Mucosa of descending colon (tissue), 3 donors: ENCODE results near the gene RSPH9. TPM values are rescaled to one million over a fixed set of nuclear protein-coding genes. Genes with fewer than 3 reads are reported as not detected.
A peak's percentile ranks its signal among the peaks of the same experiment; 100 is the strongest.

Experiments
- ATAC-seq: fragments of 200-7000 bp; cut with Tn5 transposase; one replicate; pipeline ENCODE4 v1.9.1; 2020; ENCODE audit warnings: mild to moderate bottlenecking, moderate library complexity
- DNase-seq, 3 donors: peaks; one replicate each; pipeline ENCODE4 v3.0.0-alpha.2; 2020
- H3K36me3 ChIP-seq: fragments of 200-600 bp; one replicate; pipeline ENCODE4 v1.8.0; 2021; ENCODE audit warnings: low read depth, mild to moderate bottlenecking
- H3K4me1 ChIP-seq: fragments of 200-600 bp; one replicate; pipeline ENCODE4 v1.8.0; 2021; ENCODE audit warnings: low read depth, mild to moderate bottlenecking
- H3K4me3 ChIP-seq: fragments of 200-600 bp; one replicate; pipeline ENCODE4 v1.8.0; 2021; ENCODE audit warnings: mild to moderate bottlenecking
- H3K9me3 ChIP-seq: fragments of 200-600 bp; one replicate; pipeline ENCODE4 v1.8.0; 2021; ENCODE audit warnings: mild to moderate bottlenecking
- intact Hi-C, 2 donors: fragments of 100-400 bp; cut with DNase I in 1 of 2; cut with micrococcal nuclease in 1 of 2; formaldehyde crosslinking; loops; one replicate each; pipeline versions ENCODE4 v1.11.0 to v1.11.1; 2022; cut with DNase I, micrococcal nuclease
- total RNA-seq, 3 donors: library from RNA; stranded (reverse); fragmentation: NEBNext Ultra II Directional in 2 of 3; extraction: Animal tissue kit (Norgen Biotek cat#: 25700) in 2 of 3; gene quantifications; one replicate each; pipeline versions ENCODE4 v1.2.1 to v1.2.4, GENCODE V29; 2021 to 2023
- TF ChIP-seq, protein P1 (sequence below): fragments of 200-600 bp; IDR thresholded peaks from one replicate; pipeline ENCODE4 v1.8.0; 2022; ENCODE audit warnings: antibody characterized with exemption, mild to moderate bottlenecking
- donor health status: DM: no; HTN: no; CAD: no; lungs with moderate emphysema.
- donor health status: DM: no; HTN: no; CAD: no.
- donor health status: DM: no; HTN: yes; CAD: no.

The RSPH9 gene
- total RNA-seq, 3 donors from 2014 or later, result 0.12 TPM; not detected in 2

DNA sequence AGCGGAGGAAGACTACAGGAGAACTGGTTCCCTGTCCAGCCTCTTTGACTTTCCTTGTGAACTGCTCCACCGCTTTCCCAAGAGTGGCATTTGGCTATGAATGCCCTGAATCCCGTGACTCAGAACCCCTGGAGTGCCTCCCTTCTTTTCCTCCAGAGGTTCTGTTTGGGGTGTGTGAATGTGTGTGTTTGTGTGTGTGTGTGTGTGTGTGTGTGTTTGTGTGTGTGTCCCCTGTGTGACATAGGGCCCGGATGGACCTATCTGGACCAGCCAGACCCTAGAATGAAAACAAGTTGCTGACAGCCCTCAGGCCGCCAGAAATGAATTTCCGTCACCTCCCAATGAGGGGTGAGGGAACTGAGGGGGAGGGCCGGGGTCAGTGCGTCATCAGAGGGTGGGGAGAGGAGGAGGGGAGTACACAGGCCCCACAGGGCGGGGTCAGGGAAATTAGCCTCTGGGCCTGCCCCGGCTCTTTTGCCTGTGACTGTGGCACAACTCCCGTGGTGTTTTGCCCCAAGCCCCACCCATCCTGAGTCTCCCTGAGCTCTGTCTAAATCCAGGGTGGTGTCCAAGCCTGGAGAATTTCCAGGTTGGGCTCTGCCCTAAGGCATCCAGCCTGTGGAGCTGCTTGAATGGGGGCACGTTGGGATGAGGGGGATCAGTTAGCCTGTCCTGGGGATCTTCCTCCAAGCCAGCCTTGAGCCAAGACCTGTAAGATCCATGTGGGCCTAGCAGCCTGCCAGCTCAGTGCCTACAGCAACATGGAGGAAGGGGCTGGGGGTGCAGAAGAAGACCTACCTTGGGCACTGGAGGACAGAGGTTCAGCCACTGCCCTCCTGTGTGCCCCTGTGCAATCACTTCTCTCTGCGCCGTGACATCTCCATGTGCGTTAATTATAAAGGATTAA lies 58.0 kb downstream of the RSPH9 start:
- TF ChIP-seq, protein P1, sequence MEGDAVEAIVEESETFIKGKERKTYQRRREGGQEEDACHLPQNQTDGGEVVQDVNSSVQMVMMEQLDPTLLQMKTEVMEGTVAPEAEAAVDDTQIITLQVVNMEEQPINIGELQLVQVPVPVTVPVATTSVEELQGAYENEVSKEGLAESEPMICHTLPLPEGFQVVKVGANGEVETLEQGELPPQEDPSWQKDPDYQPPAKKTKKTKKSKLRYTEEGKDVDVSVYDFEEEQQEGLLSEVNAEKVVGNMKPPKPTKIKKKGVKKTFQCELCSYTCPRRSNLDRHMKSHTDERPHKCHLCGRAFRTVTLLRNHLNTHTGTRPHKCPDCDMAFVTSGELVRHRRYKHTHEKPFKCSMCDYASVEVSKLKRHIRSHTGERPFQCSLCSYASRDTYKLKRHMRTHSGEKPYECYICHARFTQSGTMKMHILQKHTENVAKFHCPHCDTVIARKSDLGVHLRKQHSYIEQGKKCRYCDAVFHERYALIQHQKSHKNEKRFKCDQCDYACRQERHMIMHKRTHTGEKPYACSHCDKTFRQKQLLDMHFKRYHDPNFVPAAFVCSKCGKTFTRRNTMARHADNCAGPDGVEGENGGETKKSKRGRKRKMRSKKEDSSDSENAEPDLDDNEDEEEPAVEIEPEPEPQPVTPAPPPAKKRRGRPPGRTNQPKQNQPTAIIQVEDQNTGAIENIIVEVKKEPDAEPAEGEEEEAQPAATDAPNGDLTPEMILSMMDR, result no peak
- no peaks in the 10 kb centered on the region for H3K9me3 ChIP-seq
- peaks cover 52% of the 10 kb centered on the region for H3K4me1 ChIP-seq
- no peaks in the 10 kb centered on the region for H3K36me3 ChIP-seq
- peak; percentile 88 for ATAC-seq
- peak; percentile 89 to 91 (median 90) for DNase-seq
- intact Hi-C loops, result no loop called here
- no peak overlapping the region for H3K4me3 ChIP-seq

DNA sequence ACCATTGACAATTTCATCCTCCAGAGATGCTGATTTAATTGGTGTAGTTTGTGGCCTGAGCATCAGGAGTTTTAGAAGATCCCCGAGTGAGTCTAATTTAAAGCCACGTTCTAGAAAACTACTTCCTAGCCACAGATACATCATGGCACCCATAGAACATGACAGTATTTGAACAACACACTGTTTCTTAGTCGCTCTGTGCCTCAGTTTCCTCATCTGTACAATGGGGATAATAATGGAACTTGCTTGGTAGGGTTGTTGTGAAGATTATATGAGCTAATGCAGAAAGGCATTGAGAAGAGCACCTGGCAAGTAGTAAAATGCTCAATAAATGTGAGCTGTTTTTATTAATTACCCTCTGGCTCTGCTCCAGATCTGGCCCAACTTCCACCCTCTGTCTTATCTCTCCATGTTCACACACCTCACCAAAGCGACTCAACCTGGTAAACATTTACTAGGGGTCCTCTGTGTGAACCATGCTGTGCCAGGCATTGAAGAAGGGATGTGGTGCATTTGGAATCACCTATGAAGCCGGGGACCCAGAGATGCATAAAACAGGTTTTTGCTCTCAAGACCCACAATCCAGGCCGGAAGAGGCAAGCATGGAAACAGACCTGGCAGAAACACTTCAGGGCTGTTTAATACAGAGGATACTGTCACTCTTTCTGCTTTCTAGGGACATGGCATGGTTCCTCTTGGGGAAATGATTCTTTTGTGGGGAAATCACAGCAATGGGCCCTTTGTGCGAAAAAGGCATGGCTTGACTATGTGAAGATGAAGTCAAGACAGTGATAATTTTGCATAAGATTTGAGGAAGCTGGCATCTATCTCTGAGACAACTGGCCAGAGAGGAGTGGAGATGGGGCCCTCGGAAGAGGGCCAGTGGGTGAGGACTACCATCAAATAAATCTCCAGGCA lies 58.9 kb downstream of the RSPH9 start:
- intact Hi-C loops, result no loop called here
- TF ChIP-seq, protein P1, result no peak
- DNase-seq (no peak), ATAC-seq (no peak)
- Histone ChIP-seq H3K36me3 (no peaks in the 10 kb centered on the region), H3K9me3 (no peaks in the 10 kb centered on the region), H3K4me1 (peaks cover 50% of the 10 kb centered on the region), H3K4me3 (no peak overlapping the region)

DNA sequence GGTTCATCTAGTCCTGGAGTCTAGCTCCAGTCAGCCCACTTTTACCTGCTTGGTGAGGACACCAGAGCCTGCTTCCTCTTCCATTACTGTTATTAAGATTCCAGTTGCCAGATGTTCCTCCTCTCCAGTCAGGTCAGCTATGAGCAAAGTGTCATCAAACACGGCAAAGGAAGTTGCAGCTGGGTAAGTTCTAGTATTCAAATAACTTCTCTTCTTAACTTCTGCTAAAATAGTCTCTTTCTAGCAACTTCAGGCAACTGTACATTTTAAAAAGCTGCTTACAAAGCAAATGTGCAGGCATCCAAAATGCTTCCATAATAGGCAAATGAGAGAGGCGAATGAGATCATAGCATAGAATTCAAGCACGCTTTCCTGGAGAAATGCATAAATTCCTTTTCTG lies 61.2 kb downstream of the RSPH9 start:
- Histone ChIP-seq H3K4me3 (no peak overlapping the region), H3K36me3 (no peaks in the 10 kb centered on the region), H3K4me1 (peaks cover 39% of the 10 kb centered on the region), H3K9me3 (no peaks in the 10 kb centered on the region)
- TF ChIP-seq, protein P1, result no peak
- DNase-seq (peak in 1 of 3 donors; percentile 32), ATAC-seq (no peak)
- intact Hi-C loops, result no loop called here

DNA sequence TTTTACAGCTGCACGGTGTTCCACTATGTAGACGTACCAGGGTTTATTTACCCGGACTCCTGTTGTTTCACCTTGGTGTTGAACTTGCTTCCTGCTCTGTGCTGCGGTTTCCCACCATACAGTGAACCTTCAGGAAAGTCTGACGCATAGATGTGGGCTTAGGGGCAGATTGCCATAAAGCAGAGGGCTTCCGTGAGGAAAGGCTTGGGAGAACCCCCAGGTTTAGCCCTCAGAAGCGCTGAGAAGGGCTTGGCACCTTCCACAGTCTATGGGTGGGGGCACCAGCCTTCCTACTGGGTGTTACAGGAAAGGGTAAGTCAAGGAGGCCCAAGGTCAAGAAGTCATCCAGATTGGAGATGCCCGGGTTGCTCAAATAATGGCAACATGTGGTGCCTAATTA lies 62.0 kb downstream of the RSPH9 start:
- intact Hi-C loops, result no loop called here
- no peak overlapping the region for H3K4me3 ChIP-seq
- TF ChIP-seq, protein P1, result no peak
- H3K36me3 ChIP-seq, result no peaks in the 10 kb centered on the region
- no peaks in the 10 kb centered on the region for H3K9me3 ChIP-seq
- DNase-seq (no peak), ATAC-seq (no peak)
- peaks cover 39% of the 10 kb centered on the region for H3K4me1 ChIP-seq

DNA sequence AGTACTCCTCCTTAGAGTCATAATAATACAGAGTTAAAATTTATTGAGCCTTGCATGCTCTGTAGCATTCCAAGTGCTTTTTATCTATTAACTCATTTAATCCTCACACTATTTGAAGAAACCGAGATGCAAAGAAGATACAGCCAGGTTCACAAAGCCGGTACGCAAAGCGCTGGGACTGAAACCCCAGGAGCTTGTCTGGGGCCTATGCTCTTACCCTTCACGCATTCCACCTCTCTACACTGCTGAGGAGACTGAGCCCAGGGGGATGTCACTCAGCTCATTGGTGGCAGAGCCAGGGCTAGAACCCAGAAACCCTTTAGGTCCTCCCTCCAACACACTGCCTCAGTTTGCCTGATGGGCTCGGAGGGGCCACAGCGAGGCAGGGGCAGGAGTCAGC lies 62.4 kb downstream of the RSPH9 start:
- Histone ChIP-seq H3K4me3 (no peak overlapping the region), H3K9me3 (no peaks in the 10 kb centered on the region), H3K36me3 (no peaks in the 10 kb centered on the region), H3K4me1 (peaks cover 39% of the 10 kb centered on the region)
- TF ChIP-seq, protein P1, result no peak
- DNase-seq (no peak), ATAC-seq (no peak)
- intact Hi-C loops, result no loop called here
